DOHH2 (cell line): ENCODE measurements around the gene PRIM1.

Experiments
- EZH2phosphoT487 ChIP-seq: fragments of 200-600 bp; sonication (generic); IDR thresholded peaks from 2 replicates; pipeline ENCODE4 v1.6.1; 2017; ENCODE audit warnings: borderline replicate concordance, mild to moderate bottlenecking, antibody characterized with exemption, low read length, moderate library complexity, mixed read lengths
- TF ChIP-seq, protein P1 (sequence below): fragments of 200-600 bp; sonication (generic); IDR thresholded peaks from one replicate; pipeline ENCODE4 v1.5.1; 2014; ENCODE audit warnings: antibody characterized with exemption, mild to moderate bottlenecking, low read depth, low read length; ENCODE audit not compliant: poor library complexity, severe bottlenecking

DNA sequence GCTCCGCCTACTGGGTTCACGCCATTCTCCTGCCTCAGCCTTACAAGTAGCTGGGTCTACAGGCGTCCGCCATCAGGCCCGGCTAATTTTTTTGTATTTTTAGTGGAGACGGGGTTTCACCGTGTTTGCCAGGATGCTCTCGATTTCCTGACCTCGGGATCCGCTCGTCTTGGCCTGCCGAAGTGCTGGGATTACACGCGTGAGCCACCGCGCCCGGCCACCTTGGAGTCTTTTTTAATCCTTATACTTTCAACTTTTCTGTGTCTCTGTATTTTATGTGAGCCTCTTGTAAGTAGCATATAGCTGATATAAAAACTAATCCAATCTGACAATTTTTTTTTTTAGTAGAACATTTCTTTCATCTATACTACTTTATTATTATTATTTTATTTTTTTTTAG, 26.6 kb upstream of the PRIM1 start:
- TF ChIP-seq, protein P1, sequence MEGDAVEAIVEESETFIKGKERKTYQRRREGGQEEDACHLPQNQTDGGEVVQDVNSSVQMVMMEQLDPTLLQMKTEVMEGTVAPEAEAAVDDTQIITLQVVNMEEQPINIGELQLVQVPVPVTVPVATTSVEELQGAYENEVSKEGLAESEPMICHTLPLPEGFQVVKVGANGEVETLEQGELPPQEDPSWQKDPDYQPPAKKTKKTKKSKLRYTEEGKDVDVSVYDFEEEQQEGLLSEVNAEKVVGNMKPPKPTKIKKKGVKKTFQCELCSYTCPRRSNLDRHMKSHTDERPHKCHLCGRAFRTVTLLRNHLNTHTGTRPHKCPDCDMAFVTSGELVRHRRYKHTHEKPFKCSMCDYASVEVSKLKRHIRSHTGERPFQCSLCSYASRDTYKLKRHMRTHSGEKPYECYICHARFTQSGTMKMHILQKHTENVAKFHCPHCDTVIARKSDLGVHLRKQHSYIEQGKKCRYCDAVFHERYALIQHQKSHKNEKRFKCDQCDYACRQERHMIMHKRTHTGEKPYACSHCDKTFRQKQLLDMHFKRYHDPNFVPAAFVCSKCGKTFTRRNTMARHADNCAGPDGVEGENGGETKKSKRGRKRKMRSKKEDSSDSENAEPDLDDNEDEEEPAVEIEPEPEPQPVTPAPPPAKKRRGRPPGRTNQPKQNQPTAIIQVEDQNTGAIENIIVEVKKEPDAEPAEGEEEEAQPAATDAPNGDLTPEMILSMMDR: no peak
- no peak for TF ChIP-seq EZH2phosphoT487
